Liver (tissue), 9 donors: ENCODE data around the gene LGR4. TPM values are rescaled to one million over a fixed set of nuclear protein-coding genes. Genes with fewer than 3 reads are reported as not detected.

Source experiments
- DNase-seq: peaks from one replicate; pipeline ENCODE4 v3.0.0-alpha.2; 2017; ENCODE audit warnings: low spot score
- H3K27ac ChIP-seq, 2 donors: one replicate each; pipeline ENCODE4 v1.7.0; 2013; ENCODE audit warnings: inconsistent platforms in 2 of 2, low read length in 2 of 2, control low read depth in 1 of 2, low read depth in 1 of 2, mild to moderate bottlenecking in 1 of 2
- H3K27me3 ChIP-seq, 4 donors: one replicate each; pipeline versions ENCODE4 v1.6.1 to v1.7.0; 2013; ENCODE audit warnings: low read length in 3 of 4, inconsistent platforms in 1 of 4, mild to moderate bottlenecking in 1 of 4, moderate library complexity in 1 of 4; ENCODE audit not compliant: control insufficient read depth in 4 of 4, insufficient read depth in 4 of 4
- H3K36me3 ChIP-seq, 4 donors: one replicate each; pipeline versions ENCODE4 v1.6.1 to v1.7.0; 2013; ENCODE audit warnings: low read length in 3 of 4, mild to moderate bottlenecking in 3 of 4, low read depth in 1 of 4, moderate library complexity in 1 of 4; ENCODE audit not compliant: control insufficient read depth in 4 of 4, insufficient read depth in 3 of 4
- H3K4me1 ChIP-seq, 4 donors: one replicate each; pipeline versions ENCODE4 v1.6.1 to v1.7.0; 2013; ENCODE audit warnings: low read length in 3 of 4, mild to moderate bottlenecking in 3 of 4, moderate library complexity in 1 of 4; ENCODE audit not compliant: control insufficient read depth in 4 of 4, insufficient read depth in 4 of 4
- H3K4me3 ChIP-seq, 3 donors: one replicate each; pipeline versions ENCODE4 v1.6.1 to v1.7.0; 2013; ENCODE audit warnings: low read length in 3 of 3, control low read depth in 1 of 3, low read depth in 1 of 3, mild to moderate bottlenecking in 1 of 3
- H3K9ac ChIP-seq, 2 donors: one replicate each; pipeline ENCODE4 v1.7.0; 2013; ENCODE audit warnings: low read length in 2 of 2, mild to moderate bottlenecking in 2 of 2, moderate library complexity in 2 of 2, control low read depth in 1 of 2, low read depth in 1 of 2
- H3K9me3 ChIP-seq, 4 donors: one replicate each; pipeline versions ENCODE4 v1.6.1 to v1.7.0; 2013; ENCODE audit warnings: low read length in 3 of 4; ENCODE audit not compliant: control insufficient read depth in 4 of 4
- ATF3 ChIP-seq: IDR thresholded peaks from 2 replicates; pipeline ENCODE4 v1.6.1; 2016; ENCODE audit warnings: antibody characterized with exemption
- CTCF ChIP-seq: fragments of 150-350 bp; IDR thresholded peaks from 2 replicates; pipeline ENCODE4 v1.5.1; 2017; ENCODE audit warnings: improper control_type of control experiment, low read depth, low read length; ENCODE audit not compliant: missing input control
- EGR1 ChIP-seq, 2 donors: IDR thresholded peaks; 2 replicates each; pipeline ENCODE4 v1.6.1; 2016 to 2018; ENCODE audit warnings: antibody characterized with exemption in 2 of 2, low read depth in 2 of 2
- FOXA1 ChIP-seq: IDR thresholded peaks from 2 replicates; pipeline ENCODE4 v1.6.1; 2016; ENCODE audit warnings: antibody characterized with exemption
- FOXA2 ChIP-seq: IDR thresholded peaks from 2 replicates; pipeline ENCODE4 v1.6.1; 2016; ENCODE audit warnings: antibody characterized with exemption
- GABPA ChIP-seq, 2 donors: IDR thresholded peaks in 1 of 2; conservative IDR thresholded peaks in 1 of 2; 2 replicates each; pipeline ENCODE4 v1.6.1; 2016; ENCODE audit warnings: antibody characterized with exemption in 2 of 2, mild to moderate bottlenecking in 1 of 2, moderate library complexity in 1 of 2
- HNF4G ChIP-seq: IDR thresholded peaks from 2 replicates; pipeline ENCODE4 v1.6.1; 2016; ENCODE audit warnings: antibody characterized with exemption
- JUND ChIP-seq, 2 donors: IDR thresholded peaks; 2 replicates each; pipeline ENCODE4 v1.6.1; 2016; ENCODE audit warnings: antibody characterized with exemption in 2 of 2
- MAX ChIP-seq: IDR thresholded peaks from 2 replicates; pipeline ENCODE4 v1.6.1; 2016; ENCODE audit warnings: antibody characterized with exemption
- NR2F2 ChIP-seq: IDR thresholded peaks from 2 replicates; pipeline ENCODE4 v1.6.1; 2016; ENCODE audit warnings: antibody characterized with exemption
- RAD21 ChIP-seq, 2 donors: IDR thresholded peaks; 2 replicates each; pipeline ENCODE4 v1.6.1; 2016; ENCODE audit warnings: antibody characterized with exemption in 2 of 2, mild to moderate bottlenecking in 2 of 2
- REST ChIP-seq: IDR thresholded peaks from 2 replicates; pipeline ENCODE4 v1.6.1; 2016; ENCODE audit warnings: antibody characterized with exemption, mild to moderate bottlenecking
- RXRA ChIP-seq, 2 donors: IDR thresholded peaks; 2 replicates each; pipeline ENCODE4 v1.6.1; 2017 to 2018; ENCODE audit warnings: antibody characterized with exemption in 2 of 2, mild to moderate bottlenecking in 1 of 2
- SP1 ChIP-seq: IDR thresholded peaks from 2 replicates; pipeline ENCODE4 v1.6.1; 2018; ENCODE audit warnings: antibody characterized with exemption, mild to moderate bottlenecking
- TAF1 ChIP-seq: conservative IDR thresholded peaks from 2 replicates; pipeline ENCODE4 v1.6.1; 2016; ENCODE audit warnings: antibody characterized with exemption, mild to moderate bottlenecking
- ZBTB33 ChIP-seq: IDR thresholded peaks from 2 replicates; pipeline ENCODE4 v1.6.1; 2016; ENCODE audit warnings: antibody characterized with exemption
- WGBS: extraction: QIAGEN DNeasy Blood & Tissue Kit; methylation state at CpG from one replicate; pipeline ENCODE4 v1.1.7; 2013; 5-methylcytosine and 5-hydroxymethylcytosine counted together
- polyA plus RNA-seq, 2 donors: library from polyadenylated mRNA; stranded (reverse) in 1 of 2; unstranded in 1 of 2; fragments of 200-250 nt in 1 of 2; fragments of >200 nt in 1 of 2; fragmentation: Nextera tagmentation in 1 of 2; extraction: Ambion mirVana in 1 of 2; gene quantifications; one replicate each; pipeline versions ENCODE4 v1.2.1 to v1.2.3, GENCODE V29; 2013 to 2015
- total RNA-seq, 2 donors: library from RNA; depleted of rRNA; stranded (reverse); fragments of >200 nt; gene quantifications; one replicate each; pipeline ENCODE4 v1.2.3, GENCODE V29; 2014
- donor health status: healthy.
- donor health status: healthy.
- donor health status: healthy.
- donor health status: healthy.
- donor health status: healthy.

LGR4 gene
- total and polyA plus RNA-seq, 4 donors = 13.7 to 95.3 (median 42.5) TPM

GRCh38 chr11:27464289-27464696, 8.3 kb downstream of the LGR4 start:
- Histone ChIP-seq H3K27ac (peak overlapping the region in 1 of 2 donors; percentile 29), H3K9me3 (no peaks in the 10 kb centered on the region), H3K9ac (no peak overlapping the region), H3K27me3 (no peaks in the 10 kb centered on the region), H3K36me3 (no peaks in the 10 kb centered on the region), H3K4me1 (peaks cover 5 to 55% (median 30%) of the 10 kb centered on the region in 4 donors), H3K4me3 (no peak overlapping the region)
- DNase-seq = no peak
- TF ChIP-seq FOXA1 (no peak), NR2F2 (no peak), FOXA2 (no peak), MAX (no peak), ATF3 (no peak), EGR1 (IDR thresholded peaks at IDR 0.05; ENCODE audit: low read depth in 2 of 2) (no peak), HNF4G (no peak), GABPA (IDR thresholded peaks at IDR 0.05 in 1 of 2, conservative IDR thresholded peaks at IDR 0.05 in 1 of 2) (no peak)
- WGBS = 85% methylated on average over 2 of the region's 2 CpGs

GRCh38 chr11:27462543-27462942, 10.0 kb downstream of the LGR4 start:
- DNase-seq = no peak
- 73% methylated on average over 5 of the region's 5 CpGs for WGBS
- H3K36me3 ChIP-seq = no peaks in the 10 kb centered on the region
- H3K27ac ChIP-seq = no peak overlapping the region
- no peak overlapping the region for H3K4me3 ChIP-seq
- no peaks in the 10 kb centered on the region for H3K9me3 ChIP-seq
- H3K27me3 ChIP-seq = no peaks in the 10 kb centered on the region
- no peak for TF ChIP-seq TAF1
- TF ChIP-seq ZBTB33 = no peak
- TF ChIP-seq RAD21 (IDR thresholded peaks at IDR 0.05) = no peak
- TF ChIP-seq FOXA1 = no peak
- no peak for TF ChIP-seq RXRA (IDR thresholded peaks at IDR 0.05)
- TF ChIP-seq SP1 = no peak
- no peak for TF ChIP-seq HNF4G
- TF ChIP-seq JUND (IDR thresholded peaks at IDR 0.05) = no peak
- TF ChIP-seq GABPA (IDR thresholded peaks at IDR 0.05 in 1 of 2, conservative IDR thresholded peaks at IDR 0.05 in 1 of 2) = no peak
- TF ChIP-seq REST = no peak
- no peak for TF ChIP-seq CTCF
- no peak overlapping the region for H3K9ac ChIP-seq
- H3K4me1 ChIP-seq = peaks cover 8 to 47% (median 21%) of the 10 kb centered on the region in 4 donors
